Body of pancreas (tissue), 4 donors: ENCODE results near the gene LENG9.

Experiments used
- CTCF ChIP-seq, 7 experiments: fragments of 450-650 bp in 4 of 7; fragments of 200-600 bp in 3 of 7; sonication (generic) in 3 of 7; IDR thresholded peaks; one replicate each; pipeline ENCODE4 v1.5.1; 2016 to 2019; ENCODE audit warnings: antibody characterized with exemption in 7 of 7
- POLR2A ChIP-seq, 3 donors: fragments of 450-650 bp; IDR thresholded peaks; one replicate each; pipeline ENCODE4 v1.6.1; 2016; ENCODE audit warnings: antibody characterized with exemption in 3 of 3, mild to moderate bottlenecking in 2 of 3

GRCh38 chr19:54481326-54481930 is 17.9 kb upstream of the LENG9 start:
- TF ChIP-seq POLR2A (IDR thresholded peaks at IDR 0.05) = no peak
- peak; percentile 28 to 56 (median 48) for TF ChIP-seq CTCF (IDR thresholded peaks at IDR 0.05)
